GM19240 (cell line): ENCODE data around the gene MAP6.
A peak's percentile ranks its signal among the peaks of the same experiment; 100 is the strongest.

Source experiments
- DNase-seq: peaks from one replicate; pipeline ENCODE4 v3.0.0; 2011; ENCODE audit warnings: low spot score; ENCODE audit not compliant: insufficient read length

Gene MAP6

GRCh38 chr11:75667255-75667830 lies 1.5 kb downstream of the MAP6 start:
- DNase-seq = no peak

GRCh38 chr11:75665990-75666389 lies 2.8 kb downstream of the MAP6 start:
- DNase-seq = no peak

GRCh38 chr11:75665126-75665525 lies 3.7 kb downstream of the MAP6 start:
- no peak for DNase-seq

- no peak for DNase-seq
Measured at GRCh38 chr11:75664389-75664788, 4.4 kb downstream of the MAP6 start.

DNA sequence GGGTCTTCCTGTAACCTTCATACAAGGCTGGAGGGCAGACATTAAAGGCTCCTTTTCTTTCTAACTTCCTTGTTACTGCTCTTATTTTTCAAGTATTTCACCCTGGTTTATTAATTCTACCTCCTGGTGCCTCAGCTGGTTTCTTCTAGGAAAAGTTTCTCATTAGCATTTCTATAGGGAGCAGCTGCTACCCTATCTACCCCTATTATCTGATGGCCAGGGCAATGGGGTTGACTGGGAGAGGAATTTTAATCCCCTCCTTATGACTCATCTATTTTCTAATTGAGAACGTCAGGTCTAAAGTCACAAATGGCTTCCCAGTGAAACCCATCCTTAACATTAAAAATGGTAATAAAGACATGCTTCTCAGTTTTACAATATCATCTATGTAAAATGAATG lies 5.0 kb downstream of the MAP6 start:
- no peak for DNase-seq

DNA sequence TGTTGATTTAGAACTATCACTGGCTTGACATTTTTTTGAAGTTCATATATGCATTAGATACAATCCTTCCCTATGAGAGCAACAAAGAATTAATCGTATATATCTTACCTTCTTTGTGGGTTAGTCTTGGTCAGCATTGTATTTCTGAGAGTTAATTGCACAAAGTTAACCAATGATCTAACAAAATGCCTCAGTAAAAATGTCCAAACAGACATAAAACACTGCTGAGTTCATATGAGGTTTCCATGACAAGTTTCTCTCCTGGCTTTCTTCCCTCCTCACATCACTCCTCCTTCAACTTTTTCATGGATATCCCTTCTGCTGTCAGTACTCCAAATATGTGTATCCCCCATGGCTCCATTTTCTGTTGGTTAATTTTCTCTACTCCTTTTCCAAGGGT lies 9.0 kb downstream of the MAP6 start:
- DNase-seq = no peak

DNA sequence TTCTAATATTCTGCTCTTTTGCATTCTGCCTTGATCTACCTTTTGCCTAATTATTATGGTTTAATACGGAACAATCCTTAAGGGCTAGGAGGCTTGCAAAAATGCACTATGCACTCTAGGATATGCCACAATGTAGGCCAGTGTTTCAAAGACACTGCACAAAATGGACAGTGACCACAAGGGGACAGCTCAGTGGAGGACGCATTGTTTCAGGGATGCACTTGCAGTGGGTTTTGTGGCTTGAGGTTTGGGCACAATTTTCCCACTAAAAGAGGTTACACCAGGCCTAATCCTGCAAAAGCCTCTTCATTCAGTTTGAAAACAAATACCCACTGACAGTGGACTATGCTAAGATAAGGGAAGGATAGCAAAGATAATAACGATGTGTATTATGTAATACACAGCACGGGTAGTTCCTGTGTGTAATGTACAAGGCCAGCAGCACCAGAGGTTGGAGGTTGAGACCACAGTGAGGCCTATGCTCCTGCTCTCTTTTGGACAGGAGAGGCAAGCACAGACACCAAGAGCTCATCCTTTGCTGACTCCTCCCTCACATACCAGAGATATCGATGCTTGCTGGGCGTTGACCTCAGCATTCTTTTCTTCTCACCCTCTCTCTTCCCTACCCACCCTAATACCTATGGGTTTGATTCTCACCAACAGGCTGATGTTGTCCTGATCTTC lies 12.7 kb downstream of the MAP6 start:
- no peak for DNase-seq

DNA sequence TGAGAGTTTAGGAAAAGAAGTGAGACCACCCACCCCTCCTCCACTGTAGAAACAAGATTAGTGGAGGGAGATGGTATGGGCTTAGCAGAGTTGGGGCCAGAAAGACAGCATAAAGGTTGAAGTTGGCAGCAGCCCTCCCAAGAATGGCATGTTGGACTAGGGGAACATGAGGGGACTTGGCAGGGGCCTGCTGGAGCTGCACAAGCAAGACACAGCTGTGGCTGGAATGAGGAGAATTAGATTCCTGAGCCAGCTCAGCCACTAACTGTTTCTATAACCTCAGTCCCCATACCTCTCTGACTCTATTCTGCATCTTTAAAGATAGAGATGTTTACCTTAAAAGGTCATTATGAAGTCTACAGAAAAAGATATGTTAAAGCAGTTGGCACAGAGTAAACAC lies 13.2 kb downstream of the MAP6 start:
- DNase-seq = no peak

GRCh38 chr11:75654314-75654713 lies 14.5 kb downstream of the MAP6 start:
- peak; percentile 17 for DNase-seq

- DNase-seq = no peak
Measured at GRCh38 chr11:75653532-75653931, 15.3 kb downstream of the MAP6 start.

- no peak for DNase-seq
Measured at GRCh38 chr11:75652936-75653335, 15.9 kb downstream of the MAP6 start.

- DNase-seq = no peak
Measured at GRCh38 chr11:75651218-75651617, 17.6 kb downstream of the MAP6 start.

DNA sequence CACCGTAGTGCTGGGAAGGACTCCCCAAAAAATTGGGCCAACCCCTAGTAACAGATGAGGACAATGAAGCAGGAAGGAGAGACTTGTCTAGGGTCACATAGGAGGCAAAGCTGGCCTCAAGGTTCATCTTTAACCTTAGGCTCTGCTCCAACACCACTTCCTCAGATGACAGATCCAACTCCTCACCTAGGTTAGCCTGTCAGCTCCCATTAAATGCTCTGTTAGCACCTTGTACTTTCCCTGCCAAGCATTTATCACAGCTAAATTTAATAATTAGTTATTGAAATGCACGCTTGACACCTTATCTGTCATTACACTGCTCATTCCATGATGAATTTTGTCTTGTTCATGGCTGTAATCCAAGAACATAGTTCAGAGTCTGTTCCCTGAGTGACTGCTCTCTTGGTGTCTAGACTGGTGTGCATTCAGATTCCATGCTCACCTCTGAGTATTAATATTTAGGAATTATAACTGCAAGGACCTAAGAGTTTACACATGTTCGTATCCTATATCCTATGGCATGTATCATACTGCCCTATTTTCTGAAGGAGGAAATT lies 18.6 kb downstream of the MAP6 start:
- DNase-seq = no peak

- no peak for DNase-seq
Measured at GRCh38 chr11:75644946-75645345, 23.9 kb downstream of the MAP6 start.

DNA sequence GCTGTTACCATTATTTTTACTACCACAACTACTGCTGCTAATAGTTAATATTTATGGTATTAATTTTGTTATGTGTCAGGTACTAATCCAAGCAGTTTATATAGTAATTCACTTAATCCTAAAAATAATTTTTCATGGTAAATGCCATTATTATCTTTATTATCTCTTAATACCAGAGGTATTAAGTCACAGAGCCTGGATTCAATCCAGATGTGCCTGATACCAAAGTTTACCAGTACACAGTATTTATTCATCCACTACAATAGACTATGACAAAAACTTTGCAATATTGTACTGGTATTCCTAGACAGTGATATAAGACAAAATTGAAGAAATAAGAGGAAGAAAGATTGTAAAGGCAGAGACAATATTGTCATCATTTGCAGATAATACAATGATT lies 24.5 kb downstream of the MAP6 start:
- no peak for DNase-seq

DNA sequence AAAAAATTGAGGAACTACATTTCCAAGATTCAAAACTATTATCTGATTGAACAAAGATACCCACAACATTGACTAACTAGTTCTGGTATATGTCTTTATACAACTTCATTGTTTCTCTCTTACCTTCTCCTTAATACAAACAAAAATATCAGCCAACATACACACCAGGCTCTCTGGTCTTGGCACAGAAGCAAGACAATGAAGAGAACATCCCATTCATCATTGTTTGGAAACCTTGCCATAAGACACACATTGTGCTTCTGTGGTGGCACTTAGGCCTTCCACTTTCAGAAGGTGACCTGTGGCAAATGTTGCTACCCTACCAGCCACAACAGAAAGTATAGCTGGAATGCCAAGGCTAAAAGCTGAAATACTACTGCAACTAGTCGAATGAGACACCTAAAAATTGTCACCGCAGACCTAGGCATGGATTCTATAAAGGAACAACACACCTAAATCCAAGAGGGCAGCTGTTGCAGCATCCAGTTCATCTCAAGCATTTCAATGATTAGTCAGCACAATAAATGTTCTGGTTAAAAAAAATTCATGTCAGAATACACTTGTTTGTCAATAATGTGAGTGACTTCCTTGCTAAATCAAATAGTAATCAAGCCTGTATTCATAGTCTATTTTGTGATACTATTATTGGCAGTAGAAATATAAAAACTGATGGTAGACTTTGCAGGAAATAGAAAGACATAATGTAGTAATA lies 26.3 kb downstream of the MAP6 start:
- DNase-seq = no peak

DNA sequence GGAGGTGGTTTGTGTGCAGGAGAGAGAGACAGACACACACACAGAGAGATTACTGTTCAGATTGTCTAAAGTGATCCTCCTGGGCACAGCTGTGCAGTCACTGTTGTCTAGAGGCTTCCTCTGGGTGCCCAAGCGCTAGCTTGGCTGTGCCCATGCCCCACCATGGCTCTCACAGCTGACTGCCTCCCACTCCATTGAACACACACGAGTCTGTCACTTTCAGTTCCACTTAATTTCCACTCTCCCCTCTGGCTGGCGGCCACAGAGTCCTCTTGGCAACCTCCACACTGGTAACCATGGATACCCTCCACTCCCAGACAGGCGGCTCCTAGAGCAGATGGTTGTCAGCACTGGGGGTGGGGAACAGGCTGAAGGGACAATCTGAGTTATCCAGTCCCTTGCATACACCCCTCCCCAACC lies 29.1 kb downstream of the MAP6 start:
- no peak for DNase-seq

DNA sequence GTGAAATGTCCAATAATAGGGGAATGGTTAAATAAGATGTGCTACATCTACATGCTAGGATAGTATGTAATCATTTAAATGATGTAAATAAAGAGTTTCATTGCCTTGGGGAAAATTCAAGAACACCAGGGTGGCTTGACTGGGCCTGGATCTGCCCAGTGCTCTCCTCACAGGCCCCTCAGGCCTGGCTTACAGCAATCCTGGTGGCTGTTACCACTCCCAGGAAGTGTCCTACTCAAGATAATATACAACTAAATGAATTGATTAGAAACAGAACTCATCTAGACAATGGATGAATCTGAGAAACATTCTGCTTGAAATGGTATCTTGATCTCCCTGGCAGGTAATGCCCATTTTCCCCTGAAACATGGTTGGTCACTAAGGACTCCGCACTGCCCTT lies 30.8 kb downstream of the MAP6 start:
- DNase-seq = no peak

DNA sequence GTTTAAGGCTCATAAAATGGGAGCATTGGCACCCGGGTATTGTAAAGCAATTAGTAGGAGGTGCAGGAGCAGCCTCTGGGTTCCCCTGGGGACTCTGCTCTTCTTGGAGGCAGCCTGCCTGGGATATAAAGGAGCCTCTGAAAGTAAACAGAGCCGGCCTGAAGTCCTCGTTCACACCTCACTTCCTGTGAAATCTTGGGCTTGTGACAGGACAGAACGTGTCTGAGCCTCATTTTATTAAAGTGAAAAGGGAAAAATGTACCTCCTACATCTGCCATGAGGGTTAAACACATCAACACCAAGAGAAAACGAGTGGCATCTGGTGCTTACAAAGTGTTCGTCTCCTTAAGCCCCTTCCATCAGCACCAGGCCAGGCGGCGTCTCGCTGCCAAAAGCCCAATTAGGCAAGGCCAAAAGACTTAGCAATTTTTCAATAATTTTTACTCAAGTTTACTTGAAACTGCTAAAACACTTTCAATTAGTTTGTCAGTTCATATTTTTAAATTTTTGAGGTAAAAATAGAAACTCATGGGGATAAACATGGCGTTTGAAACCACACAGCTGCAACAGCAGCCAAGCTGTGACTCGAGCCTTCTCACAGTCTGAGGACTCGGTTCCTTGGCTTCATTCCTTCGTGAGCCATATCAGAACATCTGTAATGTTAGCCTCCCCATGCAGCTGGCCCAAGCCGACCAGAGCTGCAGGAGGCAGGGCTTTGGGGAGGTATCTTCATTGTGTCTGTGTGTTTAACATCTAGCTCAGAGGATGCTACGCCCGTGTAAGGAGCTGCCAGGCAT lies 33.6 kb downstream of the MAP6 start:
- no peak for DNase-seq

DNA sequence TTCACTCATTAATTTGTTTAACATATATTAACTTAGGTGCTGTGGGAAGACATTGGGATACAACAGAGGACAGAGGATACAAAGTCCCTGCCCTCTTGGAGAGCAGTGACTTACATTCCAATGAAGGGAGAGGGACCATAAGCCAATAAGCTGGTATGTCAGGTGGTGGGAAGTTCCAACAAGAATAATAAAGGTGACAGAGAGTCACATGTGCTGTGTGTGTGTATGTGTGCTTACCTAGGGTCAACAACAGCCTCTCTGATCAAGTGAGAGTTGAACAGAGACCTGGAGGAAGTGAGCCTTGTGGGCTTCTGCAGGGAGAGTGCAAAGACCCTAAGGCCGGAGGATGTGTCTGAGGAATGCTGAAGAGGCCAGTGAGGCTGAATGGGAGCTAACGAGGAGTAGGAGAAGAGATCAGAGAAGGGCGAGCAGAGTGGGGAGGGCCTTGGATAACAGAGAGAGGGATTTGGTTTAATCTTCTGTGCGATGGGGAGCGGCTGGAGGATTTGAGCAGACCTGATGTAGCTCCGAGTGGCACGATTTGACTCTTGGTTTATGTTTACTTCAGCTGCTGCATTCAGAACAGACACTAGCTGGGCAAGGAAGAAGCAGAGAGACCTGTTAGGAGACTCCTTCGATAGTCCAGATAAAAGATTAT lies 35.3 kb downstream of the MAP6 start:
- no peak for DNase-seq

- DNase-seq = no peak
Measured at GRCh38 chr11:75632962-75633361, 35.9 kb downstream of the MAP6 start.
